Activated CD4-positive, alpha-beta T cell treated with anti-CD3 and anti-CD28 coated beads for 4 hours (primary cell): ENCODE results near the gene FABP2.
"Not testable (repeated sequence)": the region's sequence is repeated elsewhere in the genome, so short reads cannot be mapped to it uniquely, and the experiment has no call there.

Experiments
- DNase-seq, 2 donors: peaks; one replicate each; pipeline ENCODE4 v3.0.0-alpha.2; 2020

FABP2 gene

DNA sequence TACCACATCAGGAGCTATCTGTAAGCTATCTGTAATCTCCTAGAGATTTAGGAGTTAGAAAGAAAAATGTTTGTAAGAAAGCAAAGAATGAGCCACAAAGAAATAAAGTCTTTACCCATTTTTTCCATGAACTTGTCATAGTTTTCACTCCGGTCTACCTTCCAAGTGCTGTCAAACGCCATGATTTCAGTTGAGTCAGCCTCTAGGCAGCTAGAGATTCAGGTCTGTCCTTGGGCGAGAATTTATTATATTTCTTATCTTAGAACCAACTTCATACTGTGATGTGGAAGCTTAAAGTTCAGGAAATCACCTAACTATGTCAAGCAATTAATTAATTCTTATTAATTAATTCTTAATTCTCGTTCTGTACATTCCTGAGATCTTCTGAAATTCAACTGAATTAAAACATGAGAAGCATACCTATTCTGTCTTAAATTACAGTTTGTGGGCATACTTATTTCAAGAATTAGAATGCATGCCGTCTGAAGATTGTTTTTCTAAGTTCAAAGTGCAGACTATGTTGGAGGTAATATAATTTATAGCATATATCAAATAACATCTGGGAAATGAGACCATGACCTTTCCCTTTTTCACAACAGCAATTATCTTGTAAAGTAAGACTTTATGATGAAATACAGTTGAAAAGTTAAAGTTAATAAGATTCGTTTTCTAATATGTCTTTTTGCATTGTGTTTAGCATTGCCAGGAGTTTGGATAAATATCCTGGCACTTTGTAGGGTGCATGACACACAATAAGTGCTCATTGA is at the start of gene FABP2:
Gene FABP2 (minus strand): TSS at position 218 of the 767 bp plus-strand sequence. CDS start 36 bp downstream, at position 182.
- no peak for DNase-seq

DNA sequence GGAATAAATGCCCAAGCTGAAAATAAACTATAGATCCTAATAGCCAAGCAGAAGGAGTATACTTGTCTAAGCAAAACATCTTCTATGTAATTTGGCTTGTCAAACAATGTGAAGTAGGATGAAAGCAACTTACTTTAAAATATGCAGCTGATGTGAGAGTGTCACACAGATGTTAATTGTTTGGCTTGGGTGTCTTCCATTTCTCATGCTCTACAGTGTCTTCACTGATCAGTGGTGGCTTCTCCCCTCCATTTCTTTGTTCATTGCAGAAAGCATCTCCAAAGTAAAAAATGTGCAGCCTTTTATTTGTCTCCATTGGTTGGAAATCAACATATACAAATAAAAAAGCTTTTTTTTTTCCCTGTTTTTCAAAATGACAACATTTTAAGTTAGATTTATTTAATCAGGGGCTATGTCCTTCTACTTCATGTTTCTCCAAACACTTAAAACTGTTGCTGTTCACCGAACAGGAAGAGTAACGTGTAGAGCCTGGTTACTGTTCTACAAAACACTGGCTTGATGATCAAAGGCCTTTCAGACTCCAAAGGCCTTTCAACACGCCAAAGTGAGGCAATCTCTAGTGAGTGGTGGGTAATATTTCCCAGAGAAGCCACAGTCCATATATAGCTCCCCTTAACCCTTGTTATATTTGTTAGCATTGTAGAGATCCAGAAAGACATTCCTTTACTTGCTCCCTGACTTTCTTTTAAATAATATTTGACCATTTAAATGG is 49.2 kb upstream of the FABP2 start:
- not testable (repeated sequence) for DNase-seq

DNA sequence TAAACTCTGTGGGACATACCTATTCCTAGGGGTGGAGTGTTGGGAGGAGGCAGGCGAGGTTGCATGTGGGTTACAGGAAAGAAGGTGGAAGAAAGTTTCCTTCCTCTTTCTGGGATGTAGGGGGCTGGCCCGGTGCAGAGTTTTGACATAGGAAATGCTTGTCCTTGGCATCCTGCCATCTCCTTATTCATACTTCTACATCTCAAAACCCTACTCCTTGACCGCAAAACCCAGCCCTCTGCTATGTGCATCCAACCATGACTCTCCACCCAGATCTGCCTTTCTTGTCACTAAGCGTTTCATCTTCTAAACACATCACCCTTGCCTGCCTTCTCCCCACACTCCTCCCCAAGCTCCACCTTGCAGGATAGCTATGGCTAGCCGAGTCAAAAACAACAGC is 48.5 kb upstream of the FABP2 start:
- peak; percentile 45 to 47 for DNase-seq

DNA sequence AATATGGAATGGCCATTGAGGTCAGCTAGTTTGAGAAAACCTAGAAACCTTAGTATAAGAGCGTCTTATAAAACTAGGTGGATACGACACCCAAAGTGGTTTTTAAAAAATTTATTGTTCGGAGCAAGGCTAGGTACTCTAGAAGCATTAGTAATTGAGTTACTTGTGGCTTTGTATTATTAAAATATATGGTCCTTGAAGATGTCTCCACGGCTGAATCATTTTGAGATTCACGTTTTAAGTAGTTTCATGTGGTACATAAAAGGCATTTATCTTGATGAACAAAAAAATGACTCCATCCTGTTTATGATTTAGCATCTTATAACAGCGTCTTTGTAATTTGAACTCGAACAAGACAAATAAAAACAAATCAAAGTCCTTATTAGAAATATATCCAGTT is 44.9 kb upstream of the FABP2 start:
- not testable (repeated sequence) for DNase-seq

DNA sequence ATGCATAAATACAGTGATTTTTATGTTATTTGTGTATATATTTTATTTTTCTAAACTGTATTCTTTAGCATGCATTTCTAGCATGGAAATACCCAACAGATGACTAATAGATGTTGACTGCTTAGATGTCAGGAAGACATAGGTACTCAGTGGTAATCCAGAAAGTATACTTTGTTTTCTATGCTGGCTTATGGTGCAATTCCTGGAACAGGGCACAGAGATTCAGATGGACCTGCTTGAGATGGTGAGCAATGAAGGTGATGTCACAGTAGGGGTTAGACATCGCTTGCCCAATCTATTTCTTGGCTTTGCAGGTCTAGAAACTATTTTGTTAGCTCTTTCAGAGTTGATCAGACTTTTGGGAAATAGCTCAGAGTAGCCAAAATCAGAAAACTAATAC is 42.3 kb upstream of the FABP2 start:
- DNase-seq: not testable (repeated sequence)

DNA sequence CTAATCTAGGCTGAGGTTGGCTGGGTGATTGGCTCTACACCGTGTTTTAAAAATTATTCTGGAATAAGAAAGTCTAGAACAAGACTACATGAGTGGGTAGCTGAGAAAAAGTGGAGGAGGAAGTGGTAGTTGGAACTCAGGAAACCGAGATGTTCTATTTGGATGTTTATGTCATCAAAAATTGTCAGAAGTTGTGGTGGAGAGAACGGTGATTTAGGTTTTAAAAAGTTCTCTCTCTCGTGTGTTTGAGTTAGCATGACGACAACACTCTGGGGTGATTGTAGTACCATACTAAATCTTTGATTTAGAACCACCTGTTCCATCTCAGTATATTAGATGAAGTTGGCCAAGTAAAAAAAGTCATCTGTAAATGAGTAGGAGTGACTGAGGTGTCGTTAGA is 41.4 kb upstream of the FABP2 start:
- DNase-seq: not testable (repeated sequence)

DNA sequence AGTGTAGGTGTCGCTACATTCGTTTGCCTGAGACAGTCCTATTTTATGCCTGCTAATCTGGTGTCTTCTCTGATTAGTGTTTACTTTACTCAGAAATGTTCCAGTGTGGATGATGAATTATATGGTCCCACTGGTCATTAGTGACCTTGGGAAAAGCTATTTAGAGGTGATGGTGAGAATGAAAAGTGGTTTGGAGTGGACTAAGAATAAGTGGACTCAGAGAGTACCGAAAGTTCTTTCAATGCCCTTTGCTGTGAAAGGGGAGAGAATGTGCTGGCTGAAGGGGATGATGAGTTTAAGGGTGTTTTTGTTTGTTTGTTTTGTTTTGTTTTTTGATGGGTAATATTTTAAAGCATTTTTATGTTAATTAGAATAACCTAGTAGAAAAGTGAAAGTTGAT is 40.5 kb upstream of the FABP2 start:
- not testable (repeated sequence) for DNase-seq

DNA sequence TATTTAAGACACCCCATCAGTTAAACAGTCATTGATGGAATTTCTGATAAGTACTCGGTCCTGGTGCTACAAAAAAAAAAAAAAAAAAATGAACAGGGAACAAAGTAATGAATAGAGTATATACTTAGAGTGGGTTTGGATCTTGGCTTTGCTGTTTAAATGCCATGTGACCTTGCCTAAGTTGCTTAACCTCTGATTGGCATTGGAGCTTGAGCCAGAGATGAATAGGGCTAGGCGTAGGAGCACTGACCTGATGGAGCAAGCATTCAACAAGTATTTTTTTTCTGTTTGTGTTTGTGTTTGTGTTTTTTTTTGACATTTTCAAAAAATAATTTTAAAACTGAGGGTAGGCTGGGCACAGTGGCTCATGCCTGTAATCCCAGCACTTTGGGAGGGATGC is 37.9 kb upstream of the FABP2 start:
- DNase-seq: not testable (repeated sequence)

DNA sequence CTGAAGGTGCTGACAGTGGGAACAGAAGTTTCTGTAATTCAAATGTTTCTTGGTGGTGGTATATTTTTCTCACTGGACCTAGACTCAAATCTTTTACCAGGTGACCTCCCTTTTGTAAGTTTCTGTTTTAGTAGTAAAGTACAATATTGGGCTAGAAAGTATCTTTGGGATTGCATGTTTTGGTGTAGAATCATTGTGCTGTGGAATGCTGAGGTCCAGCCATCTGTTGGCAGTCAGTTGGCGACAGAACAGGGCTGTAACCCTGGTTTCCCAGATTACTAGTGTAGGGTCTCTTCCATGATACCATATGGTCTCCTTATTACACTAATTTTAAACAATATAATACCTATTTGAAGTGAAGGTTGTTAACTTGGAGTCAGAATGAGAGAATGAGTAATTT is 34.9 kb upstream of the FABP2 start:
- DNase-seq: not testable (repeated sequence)

DNA sequence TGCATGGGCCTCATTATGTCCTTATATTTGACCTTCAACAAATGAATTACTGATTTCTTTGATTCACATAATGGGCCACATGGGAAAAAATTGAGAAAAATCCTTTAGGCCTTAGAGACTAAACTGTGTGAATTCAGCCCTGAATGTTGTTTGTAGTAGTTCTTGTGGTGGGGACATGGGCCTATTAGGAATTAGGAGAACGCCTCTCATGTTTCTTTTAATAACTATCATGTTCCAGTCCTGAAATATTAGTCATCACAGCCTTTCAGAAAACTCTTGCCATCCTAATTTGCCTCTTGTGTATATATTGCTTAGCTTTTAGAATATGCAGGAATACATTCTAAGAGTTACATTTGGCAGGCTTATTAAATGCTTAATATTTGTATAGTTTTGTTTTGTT is 34.1 kb upstream of the FABP2 start:
- DNase-seq: not testable (repeated sequence)

DNA sequence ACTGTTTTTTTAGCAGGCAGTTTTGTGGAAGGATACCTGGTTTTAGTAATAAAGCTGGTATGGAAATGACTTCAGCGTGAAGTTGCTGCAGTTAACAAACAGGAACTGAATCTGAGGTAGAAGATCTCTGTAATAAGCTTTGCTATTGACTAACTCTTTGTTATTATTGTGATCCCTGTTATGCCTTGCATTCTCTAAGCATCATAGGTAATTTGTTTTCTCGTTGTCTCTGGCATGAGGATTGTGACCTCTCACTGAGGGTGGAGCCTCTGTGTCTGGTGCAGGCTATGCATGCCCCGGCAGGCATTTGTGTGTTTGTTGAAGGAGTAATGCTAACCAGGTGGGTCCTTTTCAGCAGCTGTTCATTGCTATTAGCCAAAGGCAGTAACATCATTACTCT is 31.4 kb upstream of the FABP2 start:
- DNase-seq: not testable (repeated sequence)

DNA sequence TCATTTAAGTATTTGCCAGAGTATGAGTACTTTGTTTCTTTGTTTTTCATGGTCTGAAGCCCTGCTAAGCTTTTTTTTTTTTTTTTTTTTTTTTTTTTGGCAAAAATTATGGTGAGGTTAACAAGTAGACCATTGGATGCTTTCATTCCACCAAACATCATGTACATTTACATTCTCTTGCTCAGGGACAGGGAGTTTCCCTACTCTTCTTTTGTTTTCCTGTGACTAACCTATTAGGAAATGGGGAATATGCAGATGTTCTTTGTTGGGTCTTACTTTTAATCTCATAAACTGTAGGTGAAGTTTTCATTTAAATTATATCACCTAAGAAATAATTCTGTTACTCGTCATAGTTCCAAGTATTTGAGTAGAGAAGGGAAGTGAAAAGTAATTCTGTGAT is 26.2 kb upstream of the FABP2 start:
- DNase-seq: not testable (repeated sequence)

DNA sequence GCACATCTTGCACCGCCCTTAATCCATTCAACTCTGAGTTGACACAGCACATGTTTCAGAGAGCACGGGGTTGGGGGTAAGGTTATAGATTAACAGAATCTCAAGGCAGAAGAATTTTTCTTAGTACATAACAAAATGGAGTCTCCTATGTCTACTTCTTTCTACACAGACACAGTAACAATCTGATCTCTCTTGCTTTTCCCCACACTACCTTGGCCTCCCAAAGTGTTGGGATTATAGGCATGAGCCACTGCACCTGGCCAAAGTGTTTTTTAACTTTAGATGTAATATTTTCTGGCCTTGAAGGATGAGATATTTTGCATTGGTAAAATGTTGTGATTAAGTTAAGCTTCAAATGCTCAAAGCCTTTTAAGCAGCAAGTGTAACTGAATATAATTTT is 21.4 kb upstream of the FABP2 start:
- DNase-seq: not testable (repeated sequence)

DNA sequence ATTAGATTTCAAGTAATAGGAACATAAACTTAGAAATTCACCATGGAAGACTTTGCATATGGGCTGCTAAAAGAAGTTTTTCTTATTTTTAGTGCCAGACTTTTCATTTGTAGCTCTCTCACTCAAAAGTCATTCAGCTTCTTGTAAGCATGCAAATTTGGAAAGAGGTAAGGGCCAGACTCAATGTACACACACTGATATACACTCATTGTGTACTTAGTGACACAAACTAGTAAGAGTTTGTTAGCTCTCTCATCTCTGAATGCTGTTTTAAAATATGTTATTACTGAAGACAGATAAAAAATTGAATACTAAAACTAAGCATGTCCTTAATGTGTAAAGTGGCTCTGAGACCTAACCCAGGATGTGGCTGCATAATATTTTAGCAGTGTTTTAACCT is 18.0 kb upstream of the FABP2 start:
- DNase-seq: not testable (repeated sequence)

DNA sequence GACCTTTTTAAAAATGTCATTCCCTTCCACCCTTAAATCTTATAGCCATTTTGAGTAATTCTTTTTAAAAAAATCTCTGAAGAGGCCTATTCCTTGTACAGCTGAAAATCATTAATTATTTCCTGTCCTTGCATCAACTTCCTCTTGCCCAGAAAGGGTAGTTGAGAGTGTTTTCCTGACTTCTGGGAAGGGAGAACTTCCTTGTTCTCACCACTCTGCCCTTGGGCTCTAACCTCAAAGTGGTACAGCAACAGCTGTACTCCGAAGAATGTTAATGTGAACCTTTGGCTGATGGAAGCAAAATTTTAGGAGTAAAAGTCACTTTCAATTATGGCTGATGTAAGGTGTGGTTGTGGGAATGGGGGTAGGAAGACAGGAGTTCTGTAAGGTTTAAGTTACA is 15.1 kb upstream of the FABP2 start:
- DNase-seq: no peak

DNA sequence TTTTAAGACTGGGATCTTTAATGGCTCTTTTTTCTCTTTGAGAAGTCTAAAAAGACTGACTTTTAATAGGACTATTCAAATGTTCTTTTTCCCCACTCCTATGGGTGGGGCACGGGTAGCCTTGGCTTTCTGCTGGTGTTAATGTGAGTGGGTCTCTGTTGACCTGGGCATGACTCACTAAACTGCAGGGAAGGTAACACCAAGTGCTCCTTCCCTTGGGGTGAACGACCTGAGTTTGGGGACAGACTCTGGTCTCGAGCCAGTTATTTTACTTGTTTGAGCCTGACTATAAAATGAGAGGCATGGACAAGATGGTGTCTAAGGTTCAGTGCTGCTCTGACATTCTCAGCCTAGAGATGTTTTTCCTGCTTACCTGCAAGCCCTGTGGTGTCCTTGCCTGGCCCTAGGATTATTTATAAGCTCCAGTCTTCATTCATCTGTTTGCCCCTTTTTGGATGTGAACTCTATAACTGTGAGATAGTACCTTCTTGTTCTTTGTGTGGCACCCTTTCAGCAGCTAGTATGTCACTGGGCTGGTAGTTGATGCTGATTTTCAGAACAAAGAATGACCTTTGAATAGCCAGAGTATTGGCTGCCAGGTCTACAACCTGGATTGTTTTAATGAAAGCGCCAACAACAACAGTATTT is 14.5 kb upstream of the FABP2 start:
- DNase-seq: not testable (repeated sequence)

DNA sequence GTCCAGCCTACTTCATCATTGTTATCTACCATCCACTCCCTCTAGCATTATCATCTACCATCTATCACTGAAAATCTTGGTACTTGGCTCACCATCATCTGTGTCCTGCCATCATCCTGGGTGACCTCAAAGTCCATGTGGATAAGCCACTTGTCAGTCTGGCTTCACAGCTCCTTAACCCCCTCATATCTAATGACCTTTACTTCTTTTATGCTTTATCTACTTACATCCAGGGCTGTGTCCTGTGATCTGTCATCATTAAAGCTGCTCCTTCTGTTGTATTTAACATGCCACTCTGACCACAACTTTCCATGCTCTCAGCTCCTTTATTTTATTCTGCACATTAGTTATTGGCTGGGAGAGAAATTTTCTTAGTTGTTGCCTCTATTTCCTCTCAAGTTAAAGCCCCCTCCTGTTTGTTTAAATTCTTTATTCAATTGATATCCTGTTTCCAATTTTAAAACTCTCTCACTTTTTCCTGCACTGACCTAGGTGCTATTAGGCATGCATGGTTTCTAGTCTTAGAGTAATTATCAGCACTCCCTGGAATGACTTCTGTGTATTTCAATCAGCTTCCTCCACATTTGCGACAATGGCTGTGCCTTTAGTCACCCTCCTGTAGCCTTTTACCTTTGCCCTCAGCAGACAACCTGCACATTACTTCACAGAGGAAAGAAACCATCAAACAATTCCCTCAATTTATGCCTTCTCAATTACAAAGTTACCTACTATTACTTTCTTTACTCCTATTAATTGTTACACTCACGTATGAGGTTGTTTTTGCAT is 8.1 kb upstream of the FABP2 start:
- DNase-seq: no peak

DNA sequence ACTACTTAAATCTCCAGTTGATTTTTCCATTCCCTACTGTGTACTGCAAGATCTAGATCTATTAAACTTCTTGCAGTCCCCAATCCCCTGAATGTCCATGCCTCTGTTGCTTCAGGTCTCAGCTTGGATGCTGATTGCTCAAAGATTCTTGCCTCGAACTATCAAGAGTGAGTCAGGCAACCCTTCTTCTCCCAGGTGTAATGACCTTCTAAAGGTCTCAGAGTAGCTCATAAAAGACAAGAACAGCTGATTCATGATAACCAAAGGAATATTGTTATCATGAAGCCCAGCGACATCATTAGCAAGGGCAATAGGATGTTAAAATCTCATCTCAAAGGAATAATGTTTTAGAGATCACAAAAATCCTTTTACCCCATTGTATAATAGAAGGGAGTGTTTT is 6.8 kb upstream of the FABP2 start:
- DNase-seq: no peak

DNA sequence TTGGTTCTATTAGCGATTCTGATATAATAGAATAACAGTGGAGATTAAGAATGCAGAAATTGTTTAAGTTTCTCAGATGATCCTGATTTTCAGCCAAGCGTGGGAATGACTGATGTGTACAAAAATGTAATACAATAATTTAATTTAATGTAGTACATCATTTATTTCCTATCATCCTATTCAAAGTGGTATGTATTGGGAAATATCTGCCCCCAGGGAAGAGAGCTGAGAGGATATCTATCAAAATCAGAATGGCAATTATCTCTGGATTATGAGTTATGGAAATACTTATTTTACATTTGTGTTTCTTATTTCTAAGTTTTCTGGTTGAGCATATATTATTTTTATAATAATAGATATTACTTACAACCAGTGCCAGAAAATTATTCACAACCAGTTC is 3.9 kb downstream of the FABP2 start:
- DNase-seq: no peak

DNA sequence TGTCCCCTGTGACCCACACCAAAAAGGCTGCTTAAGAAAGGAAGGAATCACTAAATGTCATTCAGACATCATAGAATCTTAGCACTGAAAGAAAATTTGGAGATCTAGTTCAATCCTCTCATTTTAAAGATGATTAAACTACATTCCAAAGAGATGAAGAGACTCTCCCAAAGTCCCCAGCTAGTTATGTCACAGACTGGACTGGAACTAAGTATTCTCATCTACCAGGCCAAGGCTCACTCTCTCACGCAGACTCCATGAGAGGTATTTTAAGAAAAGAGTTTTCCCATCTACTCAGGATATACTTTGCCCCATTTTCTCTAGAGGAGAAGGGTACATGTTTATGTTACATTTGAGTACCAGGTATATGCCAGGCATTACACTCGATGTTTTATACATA is 6.9 kb downstream of the FABP2 start:
- DNase-seq: no peak

DNA sequence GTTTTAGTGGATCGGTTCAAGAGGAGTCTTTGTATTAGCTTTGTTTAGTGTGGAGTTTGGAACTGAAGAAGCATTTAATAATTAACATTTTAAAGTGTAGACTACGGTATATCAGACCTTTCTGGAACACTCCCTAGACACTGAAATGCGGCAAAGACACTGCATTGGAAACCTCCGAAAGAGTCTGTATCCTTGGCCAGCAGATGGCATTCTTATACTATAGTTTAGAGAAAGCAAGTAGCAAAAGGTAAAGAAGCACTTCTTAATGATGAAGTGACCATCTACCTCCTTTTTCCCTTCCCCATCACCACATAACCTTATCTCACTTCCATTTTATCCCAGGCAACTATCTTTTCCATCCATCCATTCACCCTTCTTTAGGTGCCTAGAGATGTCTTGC is 7.6 kb downstream of the FABP2 start:
- DNase-seq: peak; percentile 6 to 46

DNA sequence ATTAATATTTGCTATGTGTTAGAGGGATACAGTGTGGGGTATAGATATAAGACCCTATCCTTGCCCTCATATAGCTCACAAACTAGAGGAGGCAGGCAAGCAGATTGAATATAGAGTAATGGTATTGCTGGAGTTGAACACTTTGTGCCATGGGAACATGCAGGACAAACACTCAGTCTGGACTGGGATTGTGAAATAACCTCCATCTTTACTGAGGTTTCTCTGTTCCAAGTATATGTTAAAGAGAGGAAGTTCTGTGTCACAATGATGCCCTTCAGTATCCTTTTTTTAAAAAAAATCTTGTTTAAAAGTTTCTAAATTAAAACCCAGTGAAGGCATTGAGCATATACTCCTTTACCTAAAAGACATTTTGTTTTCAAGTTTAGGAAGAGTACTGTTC is 8.7 kb downstream of the FABP2 start:
- no peak for DNase-seq

DNA sequence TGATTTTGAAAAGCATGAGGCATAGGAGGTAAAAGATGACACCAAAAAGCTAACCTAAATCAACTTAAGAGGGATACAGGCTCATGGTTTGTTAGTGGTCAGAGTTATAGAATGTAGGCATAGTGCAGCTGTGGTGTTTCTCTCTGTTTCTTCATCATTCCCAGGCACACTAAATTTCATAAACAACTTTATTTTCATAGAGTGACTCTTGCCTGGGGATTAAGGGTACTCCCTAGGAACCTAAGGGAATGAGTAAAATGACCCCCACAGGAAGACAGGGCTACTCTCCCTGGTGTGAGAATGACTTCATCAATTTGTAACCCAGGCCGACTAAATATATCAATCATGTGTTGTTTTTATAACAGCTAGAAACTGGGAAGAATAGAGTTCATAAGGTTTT is 11.1 kb downstream of the FABP2 start:
- no peak for DNase-seq
